Vagina (tissue), 2 donors: Measurements from ENCODE around the gene CDC73. TPM values are rescaled to one million over a fixed set of nuclear protein-coding genes. Genes with fewer than 3 reads are reported as not detected.
"Not testable (repeated sequence)": the region's sequence is repeated elsewhere in the genome, so short reads cannot be mapped to it uniquely, and the experiment has no call there.

ENCODE experiments used
- DNase-seq, 2 donors: peaks; one replicate each; pipeline ENCODE4 v3.0.0-alpha.2; 2017; ENCODE audit errors: extremely low spot score in 2 of 2
- H3K27ac ChIP-seq: fragments of 200-600 bp; sonication (generic); one replicate; pipeline ENCODE4 v1.5.1; 2019
- H3K27me3 ChIP-seq: fragments of 200-600 bp; sonication (generic); one replicate; pipeline ENCODE4 v1.5.1; 2019
- H3K36me3 ChIP-seq, 2 donors: fragments of 200-600 bp; sonication (generic); one replicate each; pipeline ENCODE4 v1.5.1; 2017 to 2019
- H3K4me1 ChIP-seq: fragments of 200-600 bp; sonication (generic); one replicate; pipeline ENCODE4 v1.5.1; 2019
- H3K4me3 ChIP-seq, 2 donors: fragments of 200-600 bp; sonication (generic); 1 replicate in 1 of 2; 2 replicates in 1 of 2; pipeline ENCODE4 v1.5.1; 2016 to 2019
- H3K9me3 ChIP-seq: fragments of 200-600 bp; sonication (generic); one replicate; pipeline ENCODE4 v1.5.1; 2019
- POLR2A ChIP-seq, 2 donors: fragments of 450-650 bp; IDR thresholded peaks; one replicate each; pipeline ENCODE4 v1.6.1; 2017; ENCODE audit warnings: antibody characterized with exemption in 2 of 2, mild to moderate bottlenecking in 2 of 2, moderate library complexity in 2 of 2
- POLR2AphosphoS5 ChIP-seq, 2 donors: sonication (generic); formaldehyde crosslinking; IDR thresholded peaks; one replicate each; pipeline ENCODE4 v1.9.0; 2017; ENCODE audit warnings: antibody characterized with exemption in 2 of 2, mild to moderate bottlenecking in 2 of 2, low read depth in 1 of 2; ENCODE audit not compliant: insufficient read depth in 1 of 2
- intact Hi-C: fragments of 100-400 bp; cut with DNase I; formaldehyde crosslinking; loops from one replicate; pipeline ENCODE4 v1.15.1; 2023
- total RNA-seq: library from RNA; depleted of rRNA; stranded (reverse); fragments of >200 nt; gene quantifications from one replicate; pipeline ENCODE4 v1.2.3, GENCODE V29; 2016
- TF ChIP-seq, protein P1 (sequence below), 3 experiments: fragments of 450-650 bp in 2 of 3; fragments of 200-600 bp in 1 of 3; sonication (generic) in 1 of 3; IDR thresholded peaks; one replicate each; pipeline ENCODE4 v1.5.1; 2017 to 2019; ENCODE audit warnings: antibody characterized with exemption in 3 of 3, mild to moderate bottlenecking in 2 of 3, moderate library complexity in 2 of 3

CDC73 gene
- total RNA-seq, 1 donor from 2014 or later = 28.5 TPM

DNA sequence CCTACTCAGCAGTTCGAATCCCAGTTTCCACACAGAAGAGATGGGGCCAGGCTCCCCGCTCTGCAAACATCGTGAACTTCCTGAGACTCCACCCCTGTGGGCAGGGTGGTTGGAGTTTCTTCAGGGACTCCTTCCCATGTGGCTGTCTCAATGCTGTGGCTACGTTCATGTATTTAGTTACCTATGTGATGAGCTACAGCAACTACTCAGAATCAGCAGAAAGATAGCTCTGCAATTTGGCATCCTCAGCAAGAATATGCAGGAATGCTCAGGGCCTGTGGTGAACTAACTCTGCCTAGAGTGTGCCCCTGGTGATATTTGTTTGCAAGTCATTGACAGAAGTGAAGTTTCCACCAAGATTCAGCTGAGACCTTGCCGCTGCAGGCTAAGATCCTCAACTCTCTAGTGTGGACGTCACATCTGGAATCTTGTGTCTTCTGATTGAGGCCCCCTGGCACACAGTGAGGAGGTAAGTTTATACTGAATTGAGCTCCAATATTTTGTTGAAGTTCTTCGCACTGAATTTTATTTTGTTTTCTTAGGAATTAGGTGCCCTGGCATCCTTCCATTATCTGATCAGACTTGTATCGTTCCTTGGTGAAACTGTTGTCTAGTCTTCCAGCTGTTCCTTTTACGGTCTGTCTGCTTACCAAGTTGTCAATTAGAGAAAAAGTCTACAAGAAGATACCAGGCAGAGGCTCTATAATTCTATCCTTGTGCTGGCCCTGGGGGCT is 8.4 kb upstream of the CDC73 start:
- intact Hi-C loops = no loop called here
- no peak for TF ChIP-seq POLR2AphosphoS5 (IDR thresholded peaks at IDR 0.05; ENCODE audit: insufficient read depth in 1 of 2, low read depth in 1 of 2)
- TF ChIP-seq, protein P1, sequence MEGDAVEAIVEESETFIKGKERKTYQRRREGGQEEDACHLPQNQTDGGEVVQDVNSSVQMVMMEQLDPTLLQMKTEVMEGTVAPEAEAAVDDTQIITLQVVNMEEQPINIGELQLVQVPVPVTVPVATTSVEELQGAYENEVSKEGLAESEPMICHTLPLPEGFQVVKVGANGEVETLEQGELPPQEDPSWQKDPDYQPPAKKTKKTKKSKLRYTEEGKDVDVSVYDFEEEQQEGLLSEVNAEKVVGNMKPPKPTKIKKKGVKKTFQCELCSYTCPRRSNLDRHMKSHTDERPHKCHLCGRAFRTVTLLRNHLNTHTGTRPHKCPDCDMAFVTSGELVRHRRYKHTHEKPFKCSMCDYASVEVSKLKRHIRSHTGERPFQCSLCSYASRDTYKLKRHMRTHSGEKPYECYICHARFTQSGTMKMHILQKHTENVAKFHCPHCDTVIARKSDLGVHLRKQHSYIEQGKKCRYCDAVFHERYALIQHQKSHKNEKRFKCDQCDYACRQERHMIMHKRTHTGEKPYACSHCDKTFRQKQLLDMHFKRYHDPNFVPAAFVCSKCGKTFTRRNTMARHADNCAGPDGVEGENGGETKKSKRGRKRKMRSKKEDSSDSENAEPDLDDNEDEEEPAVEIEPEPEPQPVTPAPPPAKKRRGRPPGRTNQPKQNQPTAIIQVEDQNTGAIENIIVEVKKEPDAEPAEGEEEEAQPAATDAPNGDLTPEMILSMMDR (IDR thresholded peaks at IDR 0.05) = no peak
- TF ChIP-seq POLR2A (IDR thresholded peaks at IDR 0.05) = no peak
- Histone ChIP-seq H3K9me3 (no peaks in the 10 kb centered on the region), H3K36me3 (no peaks in the 10 kb centered on the region), H3K27ac (no peak overlapping the region), H3K27me3 (no peaks in the 10 kb centered on the region), H3K4me1 (no peaks in the 10 kb centered on the region), H3K4me3 (no peak overlapping the region)
- DNase-seq = no peak

DNA sequence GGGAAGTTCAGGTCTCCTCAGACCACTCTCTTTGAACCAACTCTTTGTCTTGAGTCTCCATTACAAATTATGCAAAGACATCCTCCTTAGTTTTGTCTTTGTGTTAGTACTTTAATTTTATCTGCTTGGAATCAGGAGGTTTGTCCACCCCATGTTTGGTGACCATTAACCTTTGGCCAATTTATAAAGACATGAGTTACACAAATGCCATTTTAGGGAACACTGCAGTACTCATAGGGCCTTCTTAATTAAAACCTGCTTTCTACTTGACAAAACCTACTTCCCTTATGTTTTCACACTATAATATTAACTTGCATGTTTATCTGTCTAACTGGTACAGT is 7.9 kb upstream of the CDC73 start:
- no peaks in the 10 kb centered on the region for H3K27me3 ChIP-seq
- H3K4me1 ChIP-seq = no peaks in the 10 kb centered on the region
- DNase-seq = no peak
- intact Hi-C loops = no loop called here
- H3K9me3 ChIP-seq = no peaks in the 10 kb centered on the region
- TF ChIP-seq POLR2AphosphoS5 (IDR thresholded peaks at IDR 0.05; ENCODE audit: insufficient read depth in 1 of 2, low read depth in 1 of 2) (no peak), POLR2A (IDR thresholded peaks at IDR 0.05) (no peak)
- TF ChIP-seq, protein P1 (IDR thresholded peaks at IDR 0.05) = no peak
- H3K27ac ChIP-seq = no peak overlapping the region
- no peaks in the 10 kb centered on the region for H3K36me3 ChIP-seq
- H3K4me3 ChIP-seq = no peak overlapping the region

DNA sequence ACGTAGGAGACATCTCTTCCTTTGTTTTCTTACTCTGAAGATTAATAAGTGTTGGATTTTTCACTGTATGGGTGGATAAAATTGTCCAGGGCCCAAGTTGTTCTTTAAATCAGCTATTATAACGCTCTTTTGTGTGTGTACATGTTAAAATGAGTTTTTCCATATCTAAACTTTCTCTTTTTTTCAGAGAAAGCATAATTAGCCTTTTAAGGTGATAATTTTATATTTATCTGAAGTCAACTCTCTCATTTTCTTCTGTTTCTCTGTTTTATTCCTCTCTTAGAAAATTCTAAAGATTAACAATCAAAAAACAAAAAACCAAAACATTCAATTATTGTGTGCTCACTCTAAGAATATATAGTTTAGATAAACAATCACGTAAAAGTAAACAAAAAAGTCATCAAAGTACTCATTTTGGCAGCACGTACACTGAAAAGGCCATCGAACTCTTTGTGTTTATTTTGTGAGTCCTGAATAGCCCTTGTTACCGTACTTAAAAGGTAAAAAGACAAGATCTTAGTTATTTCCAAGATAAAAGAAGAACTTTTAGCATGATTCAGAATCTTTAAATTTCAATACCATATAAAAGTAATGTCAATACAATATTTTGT is 7.2 kb upstream of the CDC73 start:
- no peak for DNase-seq
- Histone ChIP-seq H3K27ac (no peak overlapping the region), H3K9me3 (no peaks in the 10 kb centered on the region), H3K4me1 (no peaks in the 10 kb centered on the region), H3K36me3 (no peaks in the 10 kb centered on the region), H3K4me3 (no peak overlapping the region), H3K27me3 (no peaks in the 10 kb centered on the region)
- TF ChIP-seq, protein P1 (IDR thresholded peaks at IDR 0.05) = no peak
- TF ChIP-seq POLR2AphosphoS5 (IDR thresholded peaks at IDR 0.05; ENCODE audit: insufficient read depth in 1 of 2, low read depth in 1 of 2) (no peak), POLR2A (IDR thresholded peaks at IDR 0.05) (no peak)
- intact Hi-C loops = no loop called here

DNA sequence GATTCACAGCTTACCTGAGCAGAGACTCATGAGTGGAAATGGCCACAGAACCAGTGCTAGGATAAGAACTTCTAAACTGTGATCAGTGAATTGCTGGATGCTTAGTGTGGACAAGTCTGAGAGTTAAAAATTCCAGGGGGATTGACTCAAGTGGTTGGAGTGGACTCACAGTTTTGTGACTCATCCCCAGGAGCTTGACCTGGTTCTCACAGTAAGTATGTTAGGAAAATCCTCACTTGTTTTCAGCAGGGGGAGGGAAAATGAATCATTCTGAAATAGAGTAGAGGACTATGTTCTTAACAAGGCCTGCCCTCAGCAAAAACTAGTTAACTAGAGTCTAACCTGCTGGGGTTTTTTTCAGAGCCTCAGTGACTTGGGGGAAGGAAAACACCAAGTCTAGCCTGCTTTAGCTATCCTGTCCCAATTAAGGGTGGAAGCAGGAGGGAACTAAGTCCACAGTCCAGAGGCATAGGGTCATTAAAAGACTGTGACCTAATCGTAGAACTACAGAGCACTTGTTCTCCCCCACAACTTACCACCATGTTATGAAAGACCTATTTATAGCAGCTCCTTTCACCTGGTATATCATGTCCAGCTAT is 6.1 kb upstream of the CDC73 start:
- intact Hi-C loops = no loop called here
- H3K27me3 ChIP-seq = no peaks in the 10 kb centered on the region
- no peak for DNase-seq
- no peaks in the 10 kb centered on the region for H3K4me1 ChIP-seq
- TF ChIP-seq POLR2A (IDR thresholded peaks at IDR 0.05) (no peak), POLR2AphosphoS5 (IDR thresholded peaks at IDR 0.05; ENCODE audit: insufficient read depth in 1 of 2, low read depth in 1 of 2) (peak in 1 of 2 donors; percentile 61)
- TF ChIP-seq, protein P1 (IDR thresholded peaks at IDR 0.05) = no peak
- no peaks in the 10 kb centered on the region for H3K36me3 ChIP-seq
- no peaks in the 10 kb centered on the region for H3K9me3 ChIP-seq
- H3K4me3 ChIP-seq = no peak overlapping the region
- peak overlapping the region; percentile 80 for H3K27ac ChIP-seq

DNA sequence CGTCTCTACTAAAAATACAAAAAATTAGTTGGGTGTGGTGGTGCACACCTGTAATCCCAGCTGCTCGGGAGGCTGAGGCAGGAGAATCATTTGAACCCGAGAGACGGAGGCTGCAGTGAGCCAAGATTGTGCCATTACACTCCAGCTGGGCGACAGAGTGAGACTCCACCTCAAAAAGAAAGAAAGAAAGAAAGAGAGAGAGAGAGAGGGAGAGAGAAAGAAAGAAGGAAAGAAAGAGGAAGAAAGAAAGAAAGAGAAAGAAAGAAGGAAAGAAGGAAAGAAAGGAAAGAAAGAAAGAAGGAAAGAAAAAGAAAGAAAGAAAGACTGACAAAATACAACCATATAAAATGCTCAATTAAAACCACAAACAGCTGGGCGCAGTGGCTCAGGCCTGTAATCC is 4.7 kb upstream of the CDC73 start:
- not testable (repeated sequence) for H3K27me3 ChIP-seq

More for the DNA sequence above, 4.7 kb upstream of the CDC73 start:
- H3K4me1 ChIP-seq, H3K27ac ChIP-seq, H3K36me3 ChIP-seq, intact Hi-C loops, DNase-seq, H3K9me3 ChIP-seq, H3K4me3 ChIP-seq: not testable (repeated sequence)
